H1 (cell line): ENCODE measurements around the gene SMARCA2. TPM values are rescaled to one million over a fixed set of nuclear protein-coding genes. Genes with fewer than 3 reads are reported as not detected.

Experiments used
- CBX5 ChIP-seq: fragments of 300-800, 300-1000 bp; sonication (generic); IDR thresholded peaks from 2 replicates; pipeline ENCODE4 v1.7.1; 2016; ENCODE audit warnings: antibody characterized with exemption, low read length, low read depth
- CHD7 ChIP-seq: fragments of 300-600 bp; sonication (generic); IDR thresholded peaks from 2 replicates; pipeline ENCODE4 v1.7.1; 2012; ENCODE audit warnings: low read length, moderate library complexity, mild to moderate bottlenecking, inconsistent platforms; ENCODE audit not compliant: insufficient replicate concordance
- CREB1 ChIP-seq: IDR thresholded peaks from 2 replicates; pipeline ENCODE4 v1.6.1; 2012; ENCODE audit warnings: inconsistent platforms
- JUN ChIP-seq: IDR thresholded peaks from 2 replicates; pipeline ENCODE4 v1.6.1; 2011; ENCODE audit warnings: low read depth, mild to moderate bottlenecking, improper control_type of control experiment, low read length
- MAFK ChIP-seq: IDR thresholded peaks from 2 replicates; pipeline ENCODE4 v1.6.1; 2012; ENCODE audit warnings: low read depth, mild to moderate bottlenecking, improper control_type of control experiment, low read length
- PHF8 ChIP-seq: fragments of 200-600 bp; sonication (generic); conservative IDR thresholded peaks from 2 replicates; pipeline ENCODE4 v1.7.1; 2012; ENCODE audit warnings: low read depth, mild to moderate bottlenecking, inconsistent platforms, low read length, moderate library complexity
- POU5F1 ChIP-seq: IDR thresholded peaks from 2 replicates; pipeline ENCODE4 v1.6.1; 2011; ENCODE audit warnings: low read depth, mild to moderate bottlenecking, low read length, moderate library complexity
- RAD21 ChIP-seq, 2 experiments: IDR thresholded peaks in 1 of 2; conservative IDR thresholded peaks in 1 of 2; 2 replicates each; pipeline ENCODE4 v1.6.1; 2011; ENCODE audit warnings: low read depth in 2 of 2, low read length in 2 of 2, improper control_type of control experiment in 1 of 2, inconsistent platforms in 1 of 2, mild to moderate bottlenecking in 1 of 2, moderate library complexity in 1 of 2
- SRF ChIP-seq: IDR thresholded peaks from 2 replicates; pipeline ENCODE4 v1.6.1; 2011; ENCODE audit warnings: mild to moderate bottlenecking, low read depth, low read length, moderate library complexity
- TAF1 ChIP-seq: IDR thresholded peaks from 2 replicates; pipeline ENCODE4 v1.6.1; 2011; ENCODE audit warnings: mild to moderate bottlenecking, low read depth, low read length
- YY1 ChIP-seq: IDR thresholded peaks from 2 replicates; pipeline ENCODE4 v1.6.1; 2011; ENCODE audit warnings: low read depth, mild to moderate bottlenecking, low read length
- polyA plus RNA-seq, 7 experiments: library from polyadenylated mRNA; depleted of rRNA in 3 of 7; stranded (reverse) in 5 of 7; unstranded in 2 of 7; fragments of >200 nt in 5 of 7; fragments of 200-250 nt in 2 of 7; gene quantifications; 1 replicate in 5 of 7; 2 replicates in 1 of 7; 4 replicates in 1 of 7; pipeline versions ENCODE4 v1.2.1 to v1.2.3, GENCODE V29; 2011 to 2013; ENCODE audit warnings: missing spikeins in 2 of 7, mixed read lengths in 2 of 7
- total RNA-seq: library from RNA; stranded (reverse); fragmentation: NEBNext Ultra II Directional; extraction: Animal tissue kit (Norgen Biotek cat#: 25700); gene quantifications from 2 replicates; pipeline ENCODE4 v1.2.1, GENCODE V29; 2021

The SMARCA2 gene
- total and polyA plus RNA-seq, 2 of the 8 experiments (the other 6 are each of a cell fraction or from before 2014, with no cell fraction given): 6.3 to 21.7 TPM

GRCh38 chr9:2164268-2164667 is 149.1 kb downstream of the SMARCA2 start (continued):
- TF ChIP-seq CHD7 (no peak), RAD21 (IDR thresholded peaks at IDR 0.05 in 1 of 2, conservative IDR thresholded peaks at IDR 0.05 in 1 of 2; ENCODE audit: low read depth in 2 of 2, low read length in 2 of 2) (no peak), CBX5 (no peak), PHF8 (no peak), SRF (no peak), TAF1 (no peak), YY1 (no peak), MAFK (no peak), CREB1 (no peak), JUN (no peak), POU5F1 (no peak)
